Measurements from ENCODE around the gene MFAP3. TPM values are rescaled to one million over a fixed set of nuclear protein-coding genes. Genes with fewer than 3 reads are reported as not detected.

The MFAP3 gene
- total RNA-seq, 1 experiment from 2014 or later, result 18.5 TPM

GRCh38 chr5:154058055-154059038 lies 19.6 kb downstream of the MFAP3 start:
- peak; percentile 86 for ATAC-seq
- BruUV-seq (replicated peaks), result no TSS peak

GRCh38 chr5:154059039-154059430 lies 20.3 kb downstream of the MFAP3 start:
- H3K4me1 ChIP-seq (ENCODE audit: control insufficient read depth in 1 of 2, insufficient read depth in 2 of 2, low read length in 2 of 2), result peaks cover 14 to 20% of the 10 kb centered on the region in 2 experiments
- ATAC-seq (no peak), DNase-seq (ENCODE audit: low read depth, low spot score) (no peak)
- no peak overlapping the region for H3K4me3 ChIP-seq (replicated peaks in 1 of 2; ENCODE audit: low read depth in 1 of 2, low read length in 2 of 2)
- H3K27ac ChIP-seq (ENCODE audit: low read depth, low read length), result no peak overlapping the region
- H3K9me3 ChIP-seq (ENCODE audit: control insufficient read depth in 1 of 2, insufficient read depth in 1 of 2, low read depth in 1 of 2, low read length in 2 of 2), result no peaks in the 10 kb centered on the region
- H3K27me3 ChIP-seq (ENCODE audit: insufficient read depth, low read length), result no peaks in the 10 kb centered on the region; the same call in 1 of the 2 replicates
- no TSS peak for BruUV-seq (replicated peaks)
- POLR2A ChIA-PET, result interaction anchor here (1.8 kb wide), 1 partner anchor 20 kb away, joined by 4 read pairs; the partner anchor contains the start of genes FAM114A2 and MFAP3
- H3K9me2 ChIP-seq (ENCODE audit: insufficient read depth), result no peaks in the 10 kb centered on the region
- H3K4me2 ChIP-seq (ENCODE audit: low read length), result no peak overlapping the region
- H2AFZ ChIP-seq (ENCODE audit: low read depth, low read length, poor library complexity, severe bottlenecking), result no peak overlapping the region
- intact Hi-C loops (cut with micrococcal nuclease), result no loop called here
- no peaks in the 10 kb centered on the region for H3K79me2 ChIP-seq (ENCODE audit: insufficient read depth, low read length)
- CTCF ChIA-PET, result interaction anchor here (1.1 to 1.6 kb wide), 4 partner anchors 14 to 347 kb away, joined by 3 to 14 read pairs (median 4); no protein-coding TSS in a partner anchor
- RAD21 ChIA-PET (ENCODE audit: low non-redundant PET in 1 of 2, low total read pairs in 2 of 2, uncharacterized antibody in 2 of 2, unreplicated experiment in 2 of 2), result interaction anchor here in 1 of 2 experiments (0.8 kb wide), 1 partner anchor 13 kb away, joined by 5 read pairs; no protein-coding TSS in a partner anchor
- no peaks in the 10 kb centered on the region for H3K36me3 ChIP-seq (ENCODE audit: control insufficient read depth in 1 of 2, insufficient read depth in 2 of 2, low read length in 2 of 2)
- no peak overlapping the region for H3K9ac ChIP-seq (ENCODE audit: low read length)
- peaks cover 5% of the 10 kb centered on the region; the same call in 1 of the 2 replicates for H4K20me1 ChIP-seq (ENCODE audit: insufficient read depth)
- TF ChIP-seq, protein P1, sequence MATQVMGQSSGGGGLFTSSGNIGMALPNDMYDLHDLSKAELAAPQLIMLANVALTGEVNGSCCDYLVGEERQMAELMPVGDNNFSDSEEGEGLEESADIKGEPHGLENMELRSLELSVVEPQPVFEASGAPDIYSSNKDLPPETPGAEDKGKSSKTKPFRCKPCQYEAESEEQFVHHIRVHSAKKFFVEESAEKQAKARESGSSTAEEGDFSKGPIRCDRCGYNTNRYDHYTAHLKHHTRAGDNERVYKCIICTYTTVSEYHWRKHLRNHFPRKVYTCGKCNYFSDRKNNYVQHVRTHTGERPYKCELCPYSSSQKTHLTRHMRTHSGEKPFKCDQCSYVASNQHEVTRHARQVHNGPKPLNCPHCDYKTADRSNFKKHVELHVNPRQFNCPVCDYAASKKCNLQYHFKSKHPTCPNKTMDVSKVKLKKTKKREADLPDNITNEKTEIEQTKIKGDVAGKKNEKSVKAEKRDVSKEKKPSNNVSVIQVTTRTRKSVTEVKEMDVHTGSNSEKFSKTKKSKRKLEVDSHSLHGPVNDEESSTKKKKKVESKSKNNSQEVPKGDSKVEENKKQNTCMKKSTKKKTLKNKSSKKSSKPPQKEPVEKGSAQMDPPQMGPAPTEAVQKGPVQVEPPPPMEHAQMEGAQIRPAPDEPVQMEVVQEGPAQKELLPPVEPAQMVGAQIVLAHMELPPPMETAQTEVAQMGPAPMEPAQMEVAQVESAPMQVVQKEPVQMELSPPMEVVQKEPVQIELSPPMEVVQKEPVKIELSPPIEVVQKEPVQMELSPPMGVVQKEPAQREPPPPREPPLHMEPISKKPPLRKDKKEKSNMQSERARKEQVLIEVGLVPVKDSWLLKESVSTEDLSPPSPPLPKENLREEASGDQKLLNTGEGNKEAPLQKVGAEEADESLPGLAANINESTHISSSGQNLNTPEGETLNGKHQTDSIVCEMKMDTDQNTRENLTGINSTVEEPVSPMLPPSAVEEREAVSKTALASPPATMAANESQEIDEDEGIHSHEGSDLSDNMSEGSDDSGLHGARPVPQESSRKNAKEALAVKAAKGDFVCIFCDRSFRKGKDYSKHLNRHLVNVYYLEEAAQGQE (IDR thresholded peaks at IDR 0.05; ENCODE audit: low read depth), result no peak
- TF ChIP-seq EZH2 (IDR thresholded peaks at IDR 0.05) (no peak), SIN3A (IDR thresholded peaks at IDR 0.05; ENCODE audit: low read depth) (no peak), FOSL1 (IDR thresholded peaks at IDR 0.05; ENCODE audit: low read depth) (no peak), SRF (IDR thresholded peaks at IDR 0.05; ENCODE audit: low read depth) (no peak), EGR1 (IDR thresholded peaks at IDR 0.05; ENCODE audit: low read depth) (no peak), YY1 (IDR thresholded peaks at IDR 0.05; ENCODE audit: extremely low read depth, insufficient replicate concordance, low read depth, low read length) (no peak), TCF7L2 (IDR thresholded peaks at IDR 0.05; ENCODE audit: borderline replicate concordance, extremely low read depth, insufficient read depth, insufficient read length) (no peak), POLR2AphosphoS5 (IDR thresholded peaks at IDR 0.05; ENCODE audit: low read depth, low read length) (no peak)

More at GRCh38 chr5:154058055-154059038, 19.6 kb downstream of the MFAP3 start:
- no peaks in the 10 kb centered on the region for H3K9me2 ChIP-seq (ENCODE audit: insufficient read depth)
- H4K20me1 ChIP-seq (ENCODE audit: insufficient read depth), result peaks cover 5% of the 10 kb centered on the region; the same call in 1 of the 2 replicates
- no peak overlapping the region for H3K4me3 ChIP-seq (replicated peaks in 1 of 2; ENCODE audit: low read depth in 1 of 2, low read length in 2 of 2)
- peak; percentile 52 for DNase-seq (ENCODE audit: low read depth, low spot score)
- H3K9me3 ChIP-seq (ENCODE audit: control insufficient read depth in 1 of 2, insufficient read depth in 1 of 2, low read depth in 1 of 2, low read length in 2 of 2), result no peaks in the 10 kb centered on the region
- no peaks in the 10 kb centered on the region for H3K79me2 ChIP-seq (ENCODE audit: insufficient read depth, low read length)
- H3K36me3 ChIP-seq (ENCODE audit: control insufficient read depth in 1 of 2, insufficient read depth in 2 of 2, low read length in 2 of 2), result no peaks in the 10 kb centered on the region
- H3K4me1 ChIP-seq (ENCODE audit: control insufficient read depth in 1 of 2, insufficient read depth in 2 of 2, low read length in 2 of 2), result peaks cover 14 to 20% of the 10 kb centered on the region in 2 experiments
- H3K9ac ChIP-seq (ENCODE audit: low read length), result no peak overlapping the region
- TF ChIP-seq TCF7L2 (IDR thresholded peaks at IDR 0.05; ENCODE audit: borderline replicate concordance, extremely low read depth, insufficient read depth, insufficient read length), result peak; percentile 48
- TF ChIP-seq, protein P2, sequence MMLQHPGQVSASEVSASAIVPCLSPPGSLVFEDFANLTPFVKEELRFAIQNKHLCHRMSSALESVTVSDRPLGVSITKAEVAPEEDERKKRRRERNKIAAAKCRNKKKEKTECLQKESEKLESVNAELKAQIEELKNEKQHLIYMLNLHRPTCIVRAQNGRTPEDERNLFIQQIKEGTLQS (IDR thresholded peaks at IDR 0.05), result no peak
- 0 out of 2 replicates have a peak, but pooled peaks have one; percentile 8 for TF ChIP-seq SP1 (IDR thresholded peaks at IDR 0.05; ENCODE audit: low read depth)
- 0 out of 2 replicates have a peak, but pooled peaks have one; percentile 16 for TF ChIP-seq JUND (IDR thresholded peaks at IDR 0.05)
- no peak for TF ChIP-seq CBX3 (IDR thresholded peaks at IDR 0.05; ENCODE audit: low read depth)
- no peak for TF ChIP-seq ZNF274 (IDR thresholded peaks at IDR 0.05; ENCODE audit: low read depth, low read length)
- TF ChIP-seq FOSL1 (IDR thresholded peaks at IDR 0.05; ENCODE audit: low read depth), result peak; percentile 30; the same call in 1 of the 2 replicates
- H3K27ac ChIP-seq (ENCODE audit: low read depth, low read length), result no peak overlapping the region; the same call in 1 of the 2 replicates
- ChIA-PET POLR2A (interaction anchor here (1.8 kb wide), 1 partner anchor 19 kb away, joined by 4 read pairs; the partner anchor contains the start of genes FAM114A2 and MFAP3), CTCF (interaction anchor here (1.1 to 1.6 kb wide), 4 partner anchors 14 to 347 kb away, joined by 3 to 14 read pairs (median 4); no protein-coding TSS in a partner anchor), RAD21 (ENCODE audit: low non-redundant PET in 1 of 2, low total read pairs in 2 of 2, uncharacterized antibody in 2 of 2, unreplicated experiment in 2 of 2) (interaction anchor here in 1 of 2 experiments (0.8 kb wide), 1 partner anchor 14 kb away, joined by 5 read pairs; no protein-coding TSS in a partner anchor)
- no peak overlapping the region for H2AFZ ChIP-seq (ENCODE audit: low read depth, low read length, poor library complexity, severe bottlenecking)
- intact Hi-C loops (cut with micrococcal nuclease), result no loop called here
- no peaks in the 10 kb centered on the region; the same call in 1 of the 2 replicates for H3K27me3 ChIP-seq (ENCODE audit: insufficient read depth, low read length)
- H3K4me2 ChIP-seq (ENCODE audit: low read length), result peak overlapping the region; percentile 36
